Measurements from ENCODE around the gene PSMD13.

PSMD13 gene

DNA sequence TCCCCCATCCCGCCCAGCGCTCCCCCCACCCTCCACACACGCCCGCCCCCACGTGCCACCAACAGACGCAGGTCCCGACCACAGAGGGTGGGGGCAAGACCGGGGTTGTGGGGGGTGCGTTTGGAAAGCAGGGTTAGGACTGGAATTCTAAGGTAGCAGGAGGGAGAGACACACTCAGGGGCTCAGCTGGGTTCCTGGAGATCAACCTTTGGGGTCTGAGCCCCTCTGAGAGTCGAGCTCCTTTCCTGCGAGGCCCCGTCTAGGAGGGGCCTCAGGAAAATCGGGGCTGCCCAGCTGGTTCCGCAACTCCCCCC is 52.6 kb downstream of the PSMD13 start:
- no peak for DNase-seq (ENCODE audit: low read depth)

DNA sequence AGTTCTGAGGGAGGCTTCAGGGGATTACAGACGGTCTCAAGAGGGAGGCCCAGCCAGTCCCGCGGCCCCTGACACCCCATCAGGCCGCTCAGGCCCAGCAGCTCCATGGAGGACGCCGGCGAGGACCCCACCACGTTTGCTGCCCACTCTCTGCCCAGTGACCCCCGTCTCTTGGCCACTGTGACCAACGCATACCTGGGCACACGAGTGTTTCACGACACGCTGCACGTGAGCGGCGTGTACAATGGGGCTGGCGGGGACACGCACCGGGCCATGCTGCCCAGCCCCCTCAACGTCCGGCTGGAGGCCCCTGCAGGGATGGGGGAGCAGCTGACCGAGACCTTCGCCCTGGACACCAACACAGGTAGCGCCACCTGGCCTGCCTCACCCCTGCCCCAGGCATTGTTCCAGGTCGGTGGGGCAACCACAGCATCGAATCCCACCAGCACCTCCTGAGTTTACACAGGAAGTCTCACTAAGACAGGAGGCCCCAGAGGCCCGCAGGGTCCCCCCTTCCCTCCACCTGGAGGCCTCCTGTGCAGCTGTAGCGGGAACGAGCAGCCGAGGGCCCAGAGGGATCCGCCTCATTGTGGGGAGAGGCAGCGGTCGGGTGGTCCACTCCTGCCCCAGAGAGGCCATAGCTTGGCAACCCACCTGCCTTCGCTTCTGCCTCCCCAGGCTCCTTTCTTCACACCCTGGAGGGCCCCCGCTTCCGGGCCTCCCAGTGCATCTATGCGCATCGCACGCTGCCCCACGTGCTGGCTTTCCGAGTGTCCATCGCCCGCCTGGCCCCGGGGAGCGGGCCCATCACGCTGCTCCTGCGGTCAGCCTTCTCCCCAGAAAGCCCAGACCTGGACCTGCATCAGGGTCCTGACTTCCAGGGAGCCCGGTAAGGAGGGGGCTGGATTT is 53.2 kb downstream of the PSMD13 start:
- DNase-seq (ENCODE audit: low read depth): no peak

DNA sequence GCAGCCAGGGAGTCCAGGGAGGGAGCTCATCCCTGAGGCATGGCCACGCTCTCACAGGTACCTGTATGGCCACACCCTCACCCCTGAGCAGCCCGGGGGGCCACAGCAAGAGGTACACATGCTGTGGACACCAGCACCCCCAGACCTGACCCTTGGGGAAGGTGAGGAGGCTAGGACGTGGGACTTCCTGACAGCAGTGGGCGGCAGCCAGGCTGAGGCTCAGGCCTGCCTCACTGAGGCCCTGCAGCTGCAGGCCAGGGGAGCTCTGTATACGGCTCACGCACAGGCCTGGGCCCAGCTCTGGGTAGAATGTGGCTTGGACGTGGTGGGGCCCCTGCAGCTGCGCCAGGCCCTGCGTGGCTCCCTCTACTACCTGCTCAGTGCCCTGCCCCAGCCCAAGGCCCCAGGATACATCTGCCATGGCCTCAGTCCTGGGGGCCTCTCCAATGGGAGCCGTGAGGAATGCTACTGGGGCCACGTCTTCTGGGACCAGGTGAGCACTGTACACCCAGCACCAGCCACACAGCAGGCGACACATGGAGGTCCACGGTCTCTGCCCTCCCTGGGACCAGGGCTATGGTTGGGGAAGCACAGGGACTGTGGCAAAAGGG is 54.0 kb downstream of the PSMD13 start:
- no peak for DNase-seq (ENCODE audit: low read depth)

DNA sequence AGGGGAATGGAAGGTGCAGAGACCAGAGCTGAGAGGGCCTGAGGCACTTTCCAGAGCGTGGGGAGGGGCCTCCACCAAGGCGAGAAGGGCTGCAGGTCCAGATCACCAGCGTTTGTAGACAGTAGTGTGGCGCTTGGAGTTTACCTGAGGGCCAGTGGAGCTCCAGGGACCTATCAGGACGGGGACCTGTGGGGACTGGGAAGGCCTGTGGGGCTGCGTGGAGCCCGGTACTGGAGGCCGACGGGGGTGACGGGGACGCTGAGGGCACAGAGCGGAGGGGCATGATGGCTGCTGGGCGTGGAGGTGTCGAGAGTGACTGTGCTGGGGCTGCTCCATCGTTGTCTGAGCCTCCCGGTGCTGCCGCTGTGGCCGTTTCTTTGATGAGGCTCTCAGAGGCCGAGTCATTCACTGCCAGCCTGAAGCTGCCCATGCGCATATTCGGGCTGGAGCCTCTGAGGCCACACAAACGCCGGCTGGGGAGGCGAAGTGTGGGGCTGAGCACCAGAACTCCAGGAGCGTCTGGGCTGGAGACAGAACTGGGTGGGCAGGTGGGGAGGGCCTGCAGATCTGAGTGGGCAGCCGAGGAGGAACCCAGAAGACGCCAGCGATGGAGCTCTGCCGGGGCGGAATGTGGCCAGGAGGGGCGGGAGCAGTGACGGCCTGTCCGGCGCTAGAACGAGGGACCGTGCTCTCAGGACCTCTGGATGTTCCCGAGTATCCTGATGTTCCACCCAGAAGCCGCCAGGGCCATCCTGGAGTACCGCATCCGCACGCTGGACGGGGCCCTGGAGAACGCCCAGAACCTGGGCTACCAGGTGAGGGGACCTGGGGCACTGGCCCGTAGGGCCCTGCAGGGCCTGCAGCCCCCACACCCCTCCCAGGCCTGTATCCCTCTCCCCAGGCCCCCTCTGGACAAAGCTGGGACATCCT is 54.8 kb downstream of the PSMD13 start:
- DNase-seq (ENCODE audit: low read depth): no peak

DNA sequence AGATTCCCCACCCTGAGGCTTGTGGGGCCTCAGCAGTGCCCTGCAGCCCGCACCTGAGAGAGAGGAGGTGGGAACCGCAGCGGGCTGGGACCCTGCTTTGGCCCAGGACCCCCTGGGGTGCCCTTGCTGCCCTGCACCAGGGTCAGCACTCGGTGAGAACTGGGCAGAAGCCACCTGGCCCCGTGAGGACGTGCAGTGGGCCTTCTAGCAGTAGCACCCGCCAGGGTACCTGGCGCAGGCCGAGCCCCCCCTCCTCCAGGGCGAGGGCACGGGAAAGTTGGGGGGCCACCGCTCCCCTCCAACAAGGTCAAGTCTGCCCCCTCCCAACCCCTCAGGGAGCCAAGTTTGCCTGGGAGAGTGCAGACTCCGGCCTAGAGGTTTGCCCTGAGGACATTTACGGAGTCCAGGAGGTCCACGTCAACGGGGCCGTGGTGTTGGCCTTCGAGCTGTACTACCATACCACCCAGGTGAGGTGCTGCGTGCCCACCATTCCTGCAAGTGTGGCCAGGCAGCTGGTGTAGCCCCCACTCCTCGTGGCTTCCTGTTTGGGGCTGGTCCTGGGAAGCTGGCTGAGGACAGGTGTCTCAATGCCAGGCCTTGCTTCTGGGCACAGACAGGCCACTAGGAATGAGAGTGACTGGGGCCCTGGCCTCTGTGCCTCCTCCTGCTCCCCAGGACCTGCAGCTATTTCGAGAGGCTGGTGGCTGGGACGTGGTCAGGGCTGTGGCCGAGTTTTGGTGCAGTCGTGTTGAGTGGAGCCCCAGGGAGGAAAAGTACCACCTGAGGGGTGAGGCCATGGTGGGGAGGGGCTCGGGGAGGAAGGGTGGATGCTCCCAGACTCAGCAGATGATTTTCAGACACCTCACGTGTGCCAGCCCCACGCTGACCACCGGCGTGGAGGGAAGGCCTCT is 55.7 kb downstream of the PSMD13 start:
- no peak for DNase-seq (ENCODE audit: low read depth)

DNA sequence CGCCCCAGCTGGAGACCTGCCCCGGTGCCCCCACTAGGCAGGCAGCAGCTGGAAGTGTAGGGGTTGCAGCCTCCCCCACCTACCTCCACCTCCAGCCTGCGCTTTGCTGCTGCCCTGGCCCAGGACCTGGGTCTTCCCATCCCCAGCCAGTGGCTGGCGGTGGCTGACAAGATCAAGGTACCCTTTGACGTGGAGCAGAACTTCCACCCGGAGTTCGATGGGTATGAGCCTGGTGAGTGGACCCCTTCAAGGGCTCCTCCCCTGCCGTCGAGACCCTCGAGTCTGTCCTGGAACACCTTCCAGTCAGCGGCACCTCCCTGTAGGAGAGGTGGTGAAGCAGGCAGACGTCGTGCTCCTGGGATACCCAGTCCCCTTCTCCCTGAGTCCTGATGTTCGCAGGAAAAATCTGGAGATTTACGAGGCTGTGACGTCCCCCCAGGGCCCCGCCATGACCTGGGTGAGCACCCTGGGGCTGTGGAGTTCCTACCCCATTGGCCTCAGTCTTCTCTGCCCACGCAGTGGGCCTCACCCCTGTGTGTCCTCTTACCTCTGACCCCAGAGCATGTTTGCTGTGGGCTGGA is 56.6 kb downstream of the PSMD13 start:
- no peak for DNase-seq (ENCODE audit: low read depth)

DNA sequence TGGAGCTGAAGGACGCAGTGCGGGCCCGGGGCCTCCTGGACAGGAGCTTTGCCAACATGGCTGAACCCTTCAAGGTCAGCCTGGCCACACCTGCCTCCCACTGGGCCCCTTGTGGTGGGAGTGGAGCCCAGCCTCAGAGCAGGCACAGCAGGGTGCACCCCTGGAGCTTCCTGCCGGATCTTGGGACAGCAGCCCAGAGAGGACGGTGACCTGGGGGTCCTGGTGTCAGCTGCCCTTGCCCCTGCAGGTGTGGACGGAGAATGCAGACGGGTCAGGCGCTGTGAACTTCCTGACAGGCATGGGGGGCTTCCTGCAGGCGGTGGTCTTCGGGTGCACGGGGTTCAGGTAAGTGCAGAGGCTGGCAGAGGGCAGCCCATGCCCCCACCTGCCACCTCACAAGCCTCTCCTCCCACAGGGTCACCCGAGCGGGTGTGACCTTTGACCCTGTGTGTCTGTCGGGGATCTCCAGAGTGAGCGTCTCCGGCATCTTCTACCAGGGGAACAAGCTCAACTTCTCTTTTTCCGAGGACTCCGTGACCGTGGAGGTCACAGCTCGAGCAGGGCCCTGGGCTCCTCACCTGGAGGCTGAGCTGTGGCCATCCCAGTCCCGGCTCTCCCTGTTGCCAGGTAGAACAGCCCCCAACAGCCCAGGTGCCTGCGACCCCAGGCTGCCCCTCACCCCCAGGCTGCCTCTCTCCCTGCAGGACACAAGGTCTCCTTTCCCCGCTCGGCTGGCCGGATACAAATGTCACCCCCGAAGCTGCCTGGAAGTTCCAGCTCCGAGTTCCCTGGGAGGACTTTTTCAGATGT is 57.3 kb downstream of the PSMD13 start:
- DNase-seq (ENCODE audit: low read depth): no peak

DNA sequence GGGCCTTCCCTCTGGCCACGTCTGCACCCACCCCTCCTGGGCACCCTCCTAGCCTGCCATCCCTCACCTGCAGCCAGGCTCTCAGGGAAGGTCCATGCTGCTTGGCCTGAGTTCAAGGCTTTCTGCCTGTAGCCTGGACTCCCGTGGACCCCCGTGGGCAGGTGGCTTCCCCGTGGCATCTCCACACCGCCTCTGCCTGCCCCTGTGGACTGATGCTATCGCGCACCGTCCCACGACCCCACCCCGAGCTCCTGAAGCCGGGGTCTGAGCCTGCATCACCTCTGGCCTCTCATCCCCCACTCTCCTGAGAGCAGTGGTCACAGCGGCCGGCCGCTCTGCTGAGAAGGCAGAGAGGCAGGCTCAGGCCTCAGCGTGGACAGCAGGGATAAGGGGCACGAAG is 58.0 kb downstream of the PSMD13 start:
- DNase-seq (ENCODE audit: low read depth): no peak

DNA sequence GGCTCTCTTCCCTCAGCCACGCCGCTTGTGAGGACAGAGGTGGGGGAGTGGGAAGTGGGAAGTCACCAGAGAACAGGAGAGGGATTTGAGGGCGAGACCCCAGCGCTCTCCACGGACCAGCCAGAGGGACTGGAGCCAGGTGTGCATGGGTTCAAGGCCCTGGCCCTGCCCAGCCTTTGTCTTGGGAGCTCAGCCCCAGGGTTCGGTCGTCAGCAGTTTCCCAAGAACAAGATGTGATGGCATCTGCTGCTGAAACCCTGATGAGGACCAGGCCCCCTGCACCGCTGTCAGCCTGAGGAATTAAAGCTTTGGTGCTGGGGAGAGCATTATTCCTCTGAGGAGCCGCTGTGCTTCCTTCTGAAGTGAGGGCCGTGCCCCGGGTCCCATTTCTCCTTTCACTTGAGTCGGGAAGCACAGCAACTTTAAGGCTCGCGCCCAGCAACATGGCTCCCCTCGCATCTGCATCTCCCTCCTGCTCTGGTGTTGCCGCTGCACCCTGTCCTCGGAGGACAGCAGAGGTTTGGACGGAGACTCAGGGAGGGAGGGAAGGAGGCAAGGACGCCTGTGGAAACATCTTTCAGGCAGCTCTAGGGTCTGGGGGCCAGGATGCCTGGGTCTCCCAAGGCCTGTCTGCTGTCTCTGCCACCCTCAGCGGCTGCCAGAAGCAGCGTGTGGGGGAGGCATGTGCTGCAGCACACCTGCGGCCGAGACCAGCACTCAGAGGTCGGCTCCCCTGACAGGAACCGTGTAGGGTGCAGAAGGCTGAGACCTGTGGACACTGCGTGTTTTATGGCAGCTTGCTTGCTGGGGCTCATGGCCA is 58.8 kb downstream of the PSMD13 start:
- DNase-seq (ENCODE audit: low read depth): no peak

DNA sequence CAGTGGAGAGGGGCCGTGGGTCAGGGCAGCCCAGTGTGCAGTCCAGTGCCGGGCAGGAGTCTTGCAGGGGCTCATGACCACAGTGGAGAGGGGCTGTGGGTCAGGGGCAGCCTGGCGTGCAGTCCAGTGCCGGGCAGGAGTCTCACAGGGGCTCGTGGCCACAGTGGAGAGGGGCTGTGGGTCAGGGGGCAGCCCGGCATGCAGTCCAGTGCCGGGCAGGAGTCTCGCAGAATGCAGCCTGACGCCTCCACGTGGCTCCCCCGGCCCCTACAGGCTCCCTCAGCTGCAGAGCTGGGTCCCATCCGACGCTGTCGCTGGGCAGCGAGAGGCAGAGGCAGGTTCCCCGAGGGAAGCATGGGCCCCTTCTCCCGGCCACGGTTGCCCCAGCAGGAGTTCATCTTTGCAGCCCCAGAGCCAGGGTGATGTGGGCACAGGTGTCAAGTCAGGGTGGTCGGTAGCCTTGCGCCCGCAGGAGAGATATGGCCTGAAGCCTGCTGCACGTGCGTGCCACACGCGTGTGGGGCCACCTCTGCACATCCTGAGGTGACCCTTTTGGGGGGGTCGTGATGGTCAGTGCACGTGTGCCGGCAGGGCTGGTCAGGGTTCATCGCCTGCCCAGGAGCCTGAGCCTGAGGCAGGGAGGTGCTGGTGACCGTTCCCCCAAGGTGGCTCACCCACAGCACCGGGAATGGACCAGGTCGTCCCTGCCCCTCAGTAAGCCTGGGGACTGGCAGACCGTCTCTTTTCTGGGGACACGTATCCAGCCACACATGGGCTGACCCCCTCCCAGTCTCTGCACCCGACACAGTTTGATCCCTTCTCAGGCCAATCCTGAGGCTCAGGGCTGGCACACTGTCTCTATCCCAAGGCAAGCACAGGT is 59.6 kb downstream of the PSMD13 start:
- no peak for DNase-seq (ENCODE audit: low read depth)

DNA sequence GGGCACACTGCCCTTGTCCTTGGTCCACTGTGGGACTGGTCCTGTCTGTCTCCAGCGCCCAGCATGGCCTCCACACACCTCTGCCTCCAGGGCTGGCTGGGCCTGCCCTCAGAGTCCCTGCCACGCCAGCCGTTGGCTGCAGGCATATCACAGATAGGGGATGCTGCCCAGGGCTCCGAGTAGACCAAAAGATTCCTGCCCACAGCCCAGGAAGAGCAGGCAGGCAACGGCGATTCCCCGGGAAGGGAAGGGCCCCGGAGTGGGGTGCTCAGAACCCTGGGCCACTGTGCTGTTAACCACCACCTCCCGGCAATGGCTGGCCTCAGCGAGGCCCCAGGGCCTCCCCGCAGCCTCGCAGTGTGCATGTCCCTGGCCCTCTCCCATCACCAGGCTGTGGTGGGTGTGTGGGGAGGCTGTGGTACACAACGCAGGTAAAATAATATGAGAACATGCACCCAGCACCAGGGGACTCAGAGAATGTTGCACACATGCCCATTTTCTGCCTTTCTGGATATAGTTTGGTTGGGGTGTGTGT is 60.3 kb downstream of the PSMD13 start:
- DNase-seq (ENCODE audit: low read depth): no peak

DNA sequence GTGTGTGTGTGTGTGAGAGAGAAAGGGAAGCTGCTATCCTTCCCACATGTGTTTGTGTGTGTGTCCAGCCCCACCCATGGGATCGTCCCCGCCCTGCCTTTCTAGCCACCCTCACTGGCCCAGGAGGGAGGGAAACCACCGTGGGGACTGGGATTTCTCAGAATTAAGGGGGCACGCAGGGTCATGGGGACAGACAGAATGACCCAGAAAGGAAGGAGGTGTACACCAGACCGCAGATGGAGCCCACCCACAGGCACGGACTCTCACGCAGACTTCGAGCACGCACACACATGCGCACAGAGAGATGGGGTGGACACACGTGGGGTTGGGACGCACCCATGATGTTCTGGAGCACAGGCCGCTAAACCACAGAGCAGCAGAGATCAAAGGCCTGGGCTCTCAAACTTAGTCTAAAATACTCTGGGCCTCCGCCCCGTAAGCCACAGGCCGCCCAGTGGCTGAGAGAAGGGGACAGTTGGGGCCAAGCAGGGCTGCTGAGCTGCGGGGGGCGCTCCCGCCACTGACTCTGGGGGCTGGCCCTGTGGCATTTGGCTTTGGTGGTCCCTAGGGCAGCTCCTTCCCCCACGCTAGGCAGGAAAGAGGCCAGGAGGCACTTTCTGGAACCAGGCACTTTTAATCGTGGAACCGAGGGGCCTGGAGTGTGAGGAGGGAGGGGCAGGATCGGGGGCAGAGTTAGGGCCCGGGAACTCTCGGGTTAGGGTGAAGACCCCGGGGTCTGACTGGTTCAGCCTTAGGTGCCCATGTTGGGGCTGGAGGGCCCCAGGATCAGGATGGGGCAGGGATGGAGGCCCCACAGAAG is 61.0 kb downstream of the PSMD13 start:
- DNase-seq (ENCODE audit: low read depth): no peak

DNA sequence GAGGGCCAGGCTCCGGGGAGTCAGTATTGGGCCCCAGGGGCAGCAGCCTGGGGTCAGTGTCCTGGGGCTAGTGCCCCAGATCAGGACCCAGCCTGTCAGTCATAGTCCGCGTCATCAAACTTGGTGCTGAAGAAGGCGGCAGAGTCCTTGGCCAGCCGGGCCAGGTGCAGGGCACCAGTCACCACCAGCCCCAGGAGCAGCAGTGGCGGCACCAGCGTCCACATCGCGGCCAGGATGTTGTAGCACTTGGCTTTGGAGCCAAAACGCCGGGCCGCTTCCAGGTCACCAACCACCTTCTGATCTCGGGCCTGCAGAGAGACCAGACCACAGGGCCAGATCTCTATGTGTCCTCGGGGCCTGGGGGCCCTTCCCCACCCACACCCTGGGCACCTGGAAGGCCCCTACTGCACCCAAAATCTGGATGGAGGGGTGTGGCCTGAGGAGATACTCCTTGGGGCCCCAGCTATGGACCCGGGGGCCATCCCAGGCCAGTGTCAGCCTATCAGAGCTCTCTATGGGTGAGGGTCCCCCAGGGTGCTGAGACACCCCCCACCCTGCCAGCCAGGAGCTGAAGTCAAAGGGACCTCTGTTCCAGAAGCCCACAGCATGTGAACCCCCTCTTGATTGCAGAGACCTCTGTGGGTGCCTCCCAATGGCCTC is 61.8 kb downstream of the PSMD13 start:
- no peak for DNase-seq (ENCODE audit: low read depth)

DNA sequence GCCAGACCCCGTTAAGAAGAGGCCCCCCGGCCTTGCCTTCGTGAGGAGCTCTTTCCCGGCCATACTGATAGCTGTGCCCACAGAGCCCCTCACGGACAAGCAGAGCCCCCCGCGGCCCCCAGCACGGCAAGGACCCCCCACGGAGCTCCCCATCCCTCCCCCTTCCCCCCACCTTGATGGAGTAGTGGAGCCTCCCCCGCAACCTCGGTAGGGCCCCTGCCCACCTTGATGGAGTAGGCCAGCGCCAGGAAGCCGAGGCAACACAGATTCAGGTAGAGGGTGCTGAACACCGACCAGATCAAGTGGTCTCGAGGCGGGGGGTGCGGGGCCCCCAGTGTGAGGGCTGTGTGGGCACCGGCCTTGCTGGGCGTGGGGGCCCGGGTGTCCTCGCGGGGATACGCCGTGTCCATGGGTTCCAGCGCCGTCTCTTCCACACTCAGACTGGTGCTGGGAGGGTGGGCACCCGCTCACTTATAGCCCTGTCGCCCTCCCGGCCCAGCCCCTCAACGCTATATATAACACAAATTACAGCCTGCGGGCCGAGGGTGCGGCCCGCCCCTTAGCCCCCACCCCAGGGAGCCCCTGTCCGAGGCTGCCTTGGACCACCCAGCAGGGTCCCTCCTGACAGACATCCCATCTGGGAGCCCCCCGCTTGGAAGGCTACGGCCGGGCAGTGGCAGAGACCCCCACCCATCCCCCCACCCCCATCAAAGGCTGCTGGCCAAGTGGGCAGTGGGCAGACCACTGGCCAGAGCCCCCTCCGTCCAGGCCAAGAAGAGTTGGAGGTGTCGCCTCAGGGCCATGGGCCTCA is 62.5 kb downstream of the PSMD13 start, which contains the start of gene IFITM5:
Gene IFITM5, minus strand, starts transcription at position 446 of the 811 bp plus-strand sequence. Its CDS starts 36 bp downstream, at position 410.
- no peak for DNase-seq (ENCODE audit: low read depth)

DNA sequence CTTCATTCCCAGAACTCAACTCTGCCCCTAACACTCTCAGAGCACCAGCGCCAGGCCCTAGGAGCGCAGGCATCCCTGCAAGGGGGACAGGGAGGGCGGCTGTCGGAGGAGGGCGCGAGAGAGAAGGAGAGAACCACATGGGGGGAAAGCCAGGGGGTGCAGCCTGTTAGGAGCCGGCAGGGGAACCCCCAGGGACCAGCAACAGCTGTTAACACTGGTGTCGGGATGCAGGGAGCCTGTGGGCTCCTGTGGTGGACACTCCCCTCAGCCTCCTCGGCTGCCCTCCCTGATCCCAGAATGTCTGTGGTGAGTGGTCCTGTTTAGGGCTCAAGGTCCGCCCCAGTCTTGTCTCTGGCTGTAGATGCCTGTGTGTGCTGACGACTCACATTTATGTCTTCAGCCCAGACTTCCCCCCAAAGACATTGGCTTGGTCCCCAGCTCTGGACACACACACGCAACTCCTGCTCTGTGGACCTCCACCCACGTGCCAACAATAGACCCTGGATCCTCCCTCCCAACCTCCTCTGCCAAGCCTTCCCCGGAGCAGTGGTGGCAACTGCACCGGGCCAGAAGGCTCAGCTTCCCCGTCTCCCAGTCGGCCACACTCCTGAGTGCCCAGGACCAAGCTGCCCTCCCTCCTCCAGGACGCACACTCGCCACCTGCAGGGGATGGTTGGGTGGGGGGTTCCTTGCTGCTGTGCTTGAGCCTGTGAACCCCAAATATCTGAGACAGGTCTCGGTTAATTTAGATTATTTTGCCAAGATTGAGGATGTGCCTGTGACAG is 63.4 kb downstream of the PSMD13 start:
- DNase-seq (ENCODE audit: low read depth): no peak
